K562 (cell line): ENCODE results near the gene NME2. TPM values are rescaled to one million over a fixed set of nuclear protein-coding genes. Genes with fewer than 3 reads are reported as not detected.

Source experiments
- C11orf30 ChIP-seq: fragments of 450-650 bp; IDR thresholded peaks from 2 replicates; pipeline ENCODE4 v1.6.1; 2016; ENCODE audit warnings: low read depth, mild to moderate bottlenecking
- FIP1L1 ChIP-seq: fragments of 200-400 bp; formaldehyde crosslinking; IDR thresholded peaks from 2 replicates; pipeline ENCODE4 v1.6.1; 2018; ENCODE audit warnings: mild to moderate bottlenecking, low read depth, low read length; ENCODE audit not compliant: poor library complexity, severe bottlenecking
- NFATC3 ChIP-seq: fragments of 450-650 bp; IDR thresholded peaks from 2 replicates; pipeline ENCODE4 v1.6.1; 2017; ENCODE audit warnings: mild to moderate bottlenecking
- NR3C1 ChIP-seq: sonication (generic); formaldehyde crosslinking; IDR thresholded peaks from 2 replicates; pipeline ENCODE4 v1.8.1; 2022; ENCODE audit warnings: missing genetic modification reagents
- NRF1 ChIP-seq, 2 experiments: fragments of 450-650 bp; IDR thresholded peaks in 1 of 2; conservative IDR thresholded peaks in 1 of 2; 2 replicates each; pipeline ENCODE4 v1.6.1; 2014; ENCODE audit warnings: mild to moderate bottlenecking in 2 of 2
- POLR2G ChIP-seq: fragments of 200-400 bp; formaldehyde crosslinking; IDR thresholded peaks from 2 replicates; pipeline ENCODE4 v1.6.1; 2017; ENCODE audit warnings: low read depth, mild to moderate bottlenecking, antibody characterized with exemption, low read length, moderate library complexity
- ZNF143 ChIP-seq: sonication (generic); formaldehyde crosslinking; IDR thresholded peaks from 2 replicates; pipeline ENCODE4 v1.9.0; 2022; ENCODE audit warnings: mild to moderate bottlenecking, missing genetic modification reagents
- ZNF263 ChIP-seq: sonication (generic); formaldehyde crosslinking; IDR thresholded peaks from 2 replicates; pipeline ENCODE4 v1.8.0; 2022; ENCODE audit warnings: mild to moderate bottlenecking, missing genetic modification reagents, borderline replicate concordance
- polyA plus RNA-seq, 8 experiments: library from polyadenylated mRNA; depleted of rRNA in 4 of 8; stranded (reverse) in 5 of 8; unstranded in 3 of 8; fragments of >200 nt; fragmentation: Nextera tagmentation in 2 of 8; fragmentation: Illumina TruSeq in 1 of 8; extraction: Ambion mirVana in 2 of 8; extraction: Trizol in 1 of 8; gene quantifications; 2 replicates each; pipeline versions ENCODE4 v1.2.1 to v1.2.3, GENCODE V29; 2011 to 2014; ENCODE audit warnings: inconsistent platforms in 1 of 8, missing spikeins in 1 of 8
- total RNA-seq, 7 experiments: library from RNA; depleted of rRNA in 6 of 7; stranded (reverse); fragments of >200 nt in 6 of 7; fragmentation: Illumina TruSeq in 2 of 7; extraction: Trizol in 2 of 7; gene quantifications; 2 replicates each; pipeline versions ENCODE4 v1.2.1 to v1.2.3, GENCODE V29; 2011 to 2021; ENCODE audit warnings: low replicate concordance in 1 of 7
- TF ChIP-seq, protein P1 (sequence below), 3 experiments: fragments of 200-800 bp in 1 of 3; fragments of 250-450 bp in 1 of 3; fragments of 450-650 bp in 1 of 3; sonication (Bioruptor Pico) in 1 of 3; sonication (Bioruptor generic) in 1 of 3; formaldehyde crosslinking in 1 of 3; IDR thresholded peaks; 2 replicates each; pipeline versions ENCODE4 v1.6.1 to v1.8.0; 2016 to 2022; ENCODE audit warnings: mild to moderate bottlenecking in 2 of 3, missing genetic modification characterization in 2 of 3, missing compliant biosample characterization in 1 of 3, moderate library complexity in 1 of 3
- TF ChIP-seq, protein P2 (sequence below): sonication (generic); formaldehyde crosslinking; IDR thresholded peaks from 2 replicates; pipeline ENCODE4 v1.8.0; 2022; ENCODE audit warnings: missing genetic modification reagents, mild to moderate bottlenecking, moderate library complexity, borderline replicate concordance
- TF ChIP-seq, protein P3 (sequence below): sonication (generic); formaldehyde crosslinking; IDR thresholded peaks from 2 replicates; pipeline ENCODE4 v1.8.0; 2023; ENCODE audit warnings: mild to moderate bottlenecking, missing genetic modification reagents
- TF ChIP-seq, protein P4 (sequence below): sonication (generic); formaldehyde crosslinking; IDR thresholded peaks from 2 replicates; pipeline ENCODE4 v1.9.0; 2022; ENCODE audit warnings: mild to moderate bottlenecking, missing genetic modification reagents
- TF ChIP-seq, protein P5 (sequence below): sonication (generic); formaldehyde crosslinking; IDR thresholded peaks from 2 replicates; pipeline ENCODE4 v1.9.0; 2022; ENCODE audit warnings: mild to moderate bottlenecking, missing genetic modification reagents
- TF ChIP-seq, protein P6 (sequence below): fragments of 450-650 bp; IDR thresholded peaks from 2 replicates; pipeline ENCODE4 v1.6.1; 2016; ENCODE audit warnings: borderline replicate concordance

Gene NME2
- total and polyA plus RNA-seq, 9 of the 15 experiments (the other 6 are each of a cell fraction or from before 2014, with no cell fraction given): 684 to 1,202 (median 924) TPM

DNA sequence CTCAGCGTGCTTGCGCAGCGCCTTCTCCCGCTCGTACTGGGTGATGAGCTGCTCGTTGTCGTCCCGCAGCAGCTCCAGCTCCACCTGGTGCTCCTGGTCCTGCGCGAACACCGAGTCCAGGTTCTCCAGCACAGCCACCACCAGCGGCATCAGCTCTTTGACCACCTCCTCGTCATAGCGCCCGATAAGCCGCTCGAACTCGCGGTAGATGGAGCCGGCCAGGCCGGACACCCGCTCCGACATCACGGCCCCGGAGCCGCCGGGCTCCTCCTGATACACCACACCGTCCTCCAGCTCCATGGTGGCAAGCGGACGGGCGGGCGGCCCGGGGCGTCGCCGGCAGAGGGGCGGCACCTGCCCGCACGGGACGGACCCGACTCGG is 45.9 kb upstream of the NME2 start (continued):
- TF ChIP-seq, protein P1, sequence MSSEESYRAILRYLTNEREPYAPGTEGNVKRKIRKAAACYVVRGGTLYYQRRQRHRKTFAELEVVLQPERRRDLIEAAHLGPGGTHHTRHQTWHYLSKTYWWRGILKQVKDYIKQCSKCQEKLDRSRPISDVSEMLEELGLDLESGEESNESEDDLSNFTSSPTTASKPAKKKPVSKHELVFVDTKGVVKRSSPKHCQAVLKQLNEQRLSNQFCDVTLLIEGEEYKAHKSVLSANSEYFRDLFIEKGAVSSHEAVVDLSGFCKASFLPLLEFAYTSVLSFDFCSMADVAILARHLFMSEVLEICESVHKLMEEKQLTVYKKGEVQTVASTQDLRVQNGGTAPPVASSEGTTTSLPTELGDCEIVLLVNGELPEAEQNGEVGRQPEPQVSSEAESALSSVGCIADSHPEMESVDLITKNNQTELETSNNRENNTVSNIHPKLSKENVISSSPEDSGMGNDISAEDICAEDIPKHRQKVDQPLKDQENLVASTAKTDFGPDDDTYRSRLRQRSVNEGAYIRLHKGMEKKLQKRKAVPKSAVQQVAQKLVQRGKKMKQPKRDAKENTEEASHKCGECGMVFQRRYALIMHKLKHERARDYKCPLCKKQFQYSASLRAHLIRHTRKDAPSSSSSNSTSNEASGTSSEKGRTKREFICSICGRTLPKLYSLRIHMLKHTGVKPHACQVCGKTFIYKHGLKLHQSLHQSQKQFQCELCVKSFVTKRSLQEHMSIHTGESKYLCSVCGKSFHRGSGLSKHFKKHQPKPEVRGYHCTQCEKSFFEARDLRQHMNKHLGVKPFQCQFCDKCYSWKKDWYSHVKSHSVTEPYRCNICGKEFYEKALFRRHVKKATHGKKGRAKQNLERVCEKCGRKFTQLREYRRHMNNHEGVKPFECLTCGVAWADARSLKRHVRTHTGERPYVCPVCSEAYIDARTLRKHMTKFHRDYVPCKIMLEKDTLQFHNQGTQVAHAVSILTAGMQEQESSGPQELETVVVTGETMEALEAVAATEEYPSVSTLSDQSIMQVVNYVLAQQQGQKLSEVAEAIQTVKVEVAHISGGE (CRISPR knock-in tag; IDR thresholded peaks at IDR 0.05): 0 out of 6 replicates have a peak, but pooled peaks of 1 of the 3 experiments have one; percentile 49
- TF ChIP-seq NFATC3 (no peak), ZNF263 (peak; percentile 85), ZNF143 (CRISPR knock-in tag) (0 out of 2 replicates have a peak, but pooled peaks have one; percentile 37), NR3C1 (0 out of 2 replicates have a peak, but pooled peaks have one; percentile 60), NRF1 (conservative IDR thresholded peaks at IDR 0.05 in 1 of 2, IDR thresholded peaks at IDR 0.05 in 1 of 2) (peak; percentile 65 to 67), FIP1L1 (no peak), POLR2G (peak; percentile 81), C11orf30 (no peak)
- TF ChIP-seq, protein P2, sequence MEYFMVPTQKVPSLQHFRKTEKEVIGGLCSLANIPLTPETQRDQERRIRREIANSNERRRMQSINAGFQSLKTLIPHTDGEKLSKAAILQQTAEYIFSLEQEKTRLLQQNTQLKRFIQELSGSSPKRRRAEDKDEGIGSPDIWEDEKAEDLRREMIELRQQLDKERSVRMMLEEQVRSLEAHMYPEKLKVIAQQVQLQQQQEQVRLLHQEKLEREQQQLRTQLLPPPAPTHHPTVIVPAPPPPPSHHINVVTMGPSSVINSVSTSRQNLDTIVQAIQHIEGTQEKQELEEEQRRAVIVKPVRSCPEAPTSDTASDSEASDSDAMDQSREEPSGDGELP: peak; percentile 20; the same call in 1 of the 2 replicates
- TF ChIP-seq, protein P3, sequence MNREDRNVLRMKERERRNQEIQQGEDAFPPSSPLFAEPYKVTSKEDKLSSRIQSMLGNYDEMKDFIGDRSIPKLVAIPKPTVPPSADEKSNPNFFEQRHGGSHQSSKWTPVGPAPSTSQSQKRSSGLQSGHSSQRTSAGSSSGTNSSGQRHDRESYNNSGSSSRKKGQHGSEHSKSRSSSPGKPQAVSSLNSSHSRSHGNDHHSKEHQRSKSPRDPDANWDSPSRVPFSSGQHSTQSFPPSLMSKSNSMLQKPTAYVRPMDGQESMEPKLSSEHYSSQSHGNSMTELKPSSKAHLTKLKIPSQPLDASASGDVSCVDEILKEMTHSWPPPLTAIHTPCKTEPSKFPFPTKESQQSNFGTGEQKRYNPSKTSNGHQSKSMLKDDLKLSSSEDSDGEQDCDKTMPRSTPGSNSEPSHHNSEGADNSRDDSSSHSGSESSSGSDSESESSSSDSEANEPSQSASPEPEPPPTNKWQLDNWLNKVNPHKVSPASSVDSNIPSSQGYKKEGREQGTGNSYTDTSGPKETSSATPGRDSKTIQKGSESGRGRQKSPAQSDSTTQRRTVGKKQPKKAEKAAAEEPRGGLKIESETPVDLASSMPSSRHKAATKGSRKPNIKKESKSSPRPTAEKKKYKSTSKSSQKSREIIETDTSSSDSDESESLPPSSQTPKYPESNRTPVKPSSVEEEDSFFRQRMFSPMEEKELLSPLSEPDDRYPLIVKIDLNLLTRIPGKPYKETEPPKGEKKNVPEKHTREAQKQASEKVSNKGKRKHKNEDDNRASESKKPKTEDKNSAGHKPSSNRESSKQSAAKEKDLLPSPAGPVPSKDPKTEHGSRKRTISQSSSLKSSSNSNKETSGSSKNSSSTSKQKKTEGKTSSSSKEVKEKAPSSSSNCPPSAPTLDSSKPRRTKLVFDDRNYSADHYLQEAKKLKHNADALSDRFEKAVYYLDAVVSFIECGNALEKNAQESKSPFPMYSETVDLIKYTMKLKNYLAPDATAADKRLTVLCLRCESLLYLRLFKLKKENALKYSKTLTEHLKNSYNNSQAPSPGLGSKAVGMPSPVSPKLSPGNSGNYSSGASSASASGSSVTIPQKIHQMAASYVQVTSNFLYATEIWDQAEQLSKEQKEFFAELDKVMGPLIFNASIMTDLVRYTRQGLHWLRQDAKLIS (CRISPR knock-in tag): peak; percentile 69; the same call in 1 of the 2 replicates
- TF ChIP-seq, protein P4, sequence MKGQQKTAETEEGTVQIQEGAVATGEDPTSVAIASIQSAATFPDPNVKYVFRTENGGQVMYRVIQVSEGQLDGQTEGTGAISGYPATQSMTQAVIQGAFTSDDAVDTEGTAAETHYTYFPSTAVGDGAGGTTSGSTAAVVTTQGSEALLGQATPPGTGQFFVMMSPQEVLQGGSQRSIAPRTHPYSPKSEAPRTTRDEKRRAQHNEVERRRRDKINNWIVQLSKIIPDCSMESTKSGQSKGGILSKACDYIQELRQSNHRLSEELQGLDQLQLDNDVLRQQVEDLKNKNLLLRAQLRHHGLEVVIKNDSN (CRISPR knock-in tag): peak; percentile 44; the same call in 1 of the 2 replicates
- TF ChIP-seq, protein P5, sequence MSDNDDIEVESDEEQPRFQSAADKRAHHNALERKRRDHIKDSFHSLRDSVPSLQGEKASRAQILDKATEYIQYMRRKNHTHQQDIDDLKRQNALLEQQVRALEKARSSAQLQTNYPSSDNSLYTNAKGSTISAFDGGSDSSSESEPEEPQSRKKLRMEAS (CRISPR knock-in tag): peak; percentile 42
- TF ChIP-seq, protein P6, sequence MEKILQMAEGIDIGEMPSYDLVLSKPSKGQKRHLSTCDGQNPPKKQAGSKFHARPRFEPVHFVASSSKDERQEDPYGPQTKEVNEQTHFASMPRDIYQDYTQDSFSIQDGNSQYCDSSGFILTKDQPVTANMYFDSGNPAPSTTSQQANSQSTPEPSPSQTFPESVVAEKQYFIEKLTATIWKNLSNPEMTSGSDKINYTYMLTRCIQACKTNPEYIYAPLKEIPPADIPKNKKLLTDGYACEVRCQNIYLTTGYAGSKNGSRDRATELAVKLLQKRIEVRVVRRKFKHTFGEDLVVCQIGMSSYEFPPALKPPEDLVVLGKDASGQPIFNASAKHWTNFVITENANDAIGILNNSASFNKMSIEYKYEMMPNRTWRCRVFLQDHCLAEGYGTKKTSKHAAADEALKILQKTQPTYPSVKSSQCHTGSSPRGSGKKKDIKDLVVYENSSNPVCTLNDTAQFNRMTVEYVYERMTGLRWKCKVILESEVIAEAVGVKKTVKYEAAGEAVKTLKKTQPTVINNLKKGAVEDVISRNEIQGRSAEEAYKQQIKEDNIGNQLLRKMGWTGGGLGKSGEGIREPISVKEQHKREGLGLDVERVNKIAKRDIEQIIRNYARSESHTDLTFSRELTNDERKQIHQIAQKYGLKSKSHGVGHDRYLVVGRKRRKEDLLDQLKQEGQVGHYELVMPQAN: peak; percentile 32; the same call in 1 of the 2 replicates
